OCI-M1 (cell line): Measurements from ENCODE around the gene DNER.
"Not testable (repeated sequence)": the region's sequence is repeated elsewhere in the genome, so short reads cannot be mapped to it uniquely, and the experiment has no call there.

ENCODE experiments used
- DNase-seq: peaks from one replicate; lab custom pipeline; 2025; lab: John Stamatoyannopoulos, UW

The DNER gene

DNA sequence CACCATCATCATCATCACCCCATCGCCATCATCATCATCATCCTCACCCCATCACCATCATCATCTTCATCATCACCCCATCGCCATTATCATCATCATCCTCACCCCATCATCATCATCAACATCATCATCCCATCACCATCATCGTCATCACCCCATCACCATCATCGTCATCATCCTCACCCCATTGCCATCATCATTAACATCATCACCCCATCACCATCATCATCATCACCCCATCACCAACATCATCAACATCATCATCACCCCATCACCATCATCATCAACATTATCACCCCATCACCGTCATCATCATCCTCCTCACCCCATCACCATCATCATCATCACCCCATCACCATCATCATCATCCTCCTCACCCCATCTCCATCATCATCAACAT is 151.0 kb downstream of the DNER start:
- no peak for DNase-seq

DNA sequence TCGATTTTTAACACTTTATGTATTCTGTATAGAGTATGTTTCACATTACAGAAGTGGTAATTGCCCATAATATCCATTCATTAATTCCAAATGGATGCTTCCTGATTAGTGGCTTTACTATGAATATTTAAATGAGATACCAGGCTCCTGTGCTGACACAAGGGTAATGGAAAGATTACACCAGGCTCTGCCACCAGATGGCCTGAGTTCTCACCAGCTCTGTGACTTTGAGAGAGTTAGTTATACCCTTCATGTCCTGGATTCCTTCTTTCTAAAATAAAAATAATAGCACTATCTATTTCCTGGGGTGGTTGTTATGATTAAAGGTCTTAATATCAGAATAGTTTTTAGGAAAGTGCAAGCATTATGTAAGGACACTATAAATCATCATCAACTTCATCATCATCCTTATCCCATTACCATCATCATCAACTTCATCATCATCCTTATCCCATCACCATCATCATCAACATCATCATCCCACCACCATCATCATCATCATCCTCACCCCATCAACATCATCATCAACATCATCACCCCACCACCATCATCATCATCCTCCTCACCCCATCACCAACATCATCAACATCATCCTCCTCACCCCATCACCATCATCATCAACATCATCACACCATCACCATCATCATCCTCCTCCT is 151.8 kb downstream of the DNER start:
- DNase-seq = no peak

- no peak for DNase-seq
Measured at GRCh38 chr2:229559986-229560385, 154.4 kb downstream of the DNER start.

- no peak for DNase-seq
Measured at GRCh38 chr2:229553091-229553490, 161.3 kb downstream of the DNER start.

- DNase-seq = no peak
Measured at GRCh38 chr2:229543176-229543873, 171.0 kb downstream of the DNER start.

GRCh38 chr2:229539628-229540027 is 174.7 kb downstream of the DNER start:
- DNase-seq = no peak

DNA sequence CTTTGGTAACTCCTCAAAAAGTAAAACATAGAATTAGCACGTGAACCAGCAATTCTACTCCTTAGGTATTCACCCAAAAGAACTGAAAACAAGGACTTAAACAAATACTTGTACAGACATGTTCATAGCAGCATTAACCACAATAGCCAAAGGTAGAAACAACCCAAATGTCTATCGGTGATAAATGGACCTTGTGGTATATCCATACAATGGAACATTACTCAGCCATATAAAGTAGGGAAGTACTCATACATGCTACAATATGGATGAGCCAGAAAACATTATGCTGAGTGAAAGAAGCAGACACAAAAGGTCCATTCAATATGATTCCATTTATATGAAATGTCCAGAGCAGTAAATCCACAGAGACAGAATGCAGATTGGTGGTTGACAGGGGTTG is 182.8 kb downstream of the DNER start:
- DNase-seq = no peak

DNA sequence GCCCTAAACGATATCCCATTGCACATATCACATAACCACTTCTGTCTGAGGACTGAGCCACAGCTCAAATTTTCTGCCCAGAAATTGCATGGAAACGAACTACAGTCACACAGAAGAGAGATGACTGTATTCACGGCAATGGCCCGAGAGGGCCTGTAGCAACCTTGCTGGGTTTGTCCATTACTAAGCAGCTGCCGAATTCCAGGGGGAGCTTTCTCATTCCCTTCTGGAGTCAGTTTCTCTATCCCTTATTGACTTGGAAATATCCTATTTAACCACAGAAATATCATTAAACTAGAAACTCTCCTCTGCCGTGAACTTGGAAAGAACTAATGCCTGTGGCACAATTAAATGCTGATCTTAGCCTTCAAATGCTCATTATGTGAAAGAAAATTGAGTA is 183.9 kb downstream of the DNER start:
- no peak for DNase-seq

DNA sequence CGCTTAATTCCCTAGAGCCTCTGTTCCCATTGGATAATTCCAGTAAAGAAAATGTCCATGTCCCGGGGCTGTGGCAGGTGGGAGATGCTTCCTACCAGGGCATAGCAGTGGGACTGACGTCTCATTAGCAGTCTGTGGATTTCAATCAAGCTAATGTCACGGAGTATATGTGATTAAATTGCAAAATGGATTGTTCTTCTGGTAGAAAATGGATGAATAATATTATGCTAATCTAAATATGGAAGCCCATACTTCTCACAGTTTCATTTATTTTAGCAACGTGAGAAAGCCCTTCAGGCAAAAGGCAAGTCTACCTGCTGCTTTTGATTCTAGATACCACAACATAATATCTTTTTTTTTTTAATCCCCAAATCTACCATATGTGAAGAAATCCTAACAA is 185.5 kb downstream of the DNER start:
- DNase-seq = no peak

GRCh38 chr2:229526951-229527350 is 187.4 kb downstream of the DNER start:
- DNase-seq = no peak

DNA sequence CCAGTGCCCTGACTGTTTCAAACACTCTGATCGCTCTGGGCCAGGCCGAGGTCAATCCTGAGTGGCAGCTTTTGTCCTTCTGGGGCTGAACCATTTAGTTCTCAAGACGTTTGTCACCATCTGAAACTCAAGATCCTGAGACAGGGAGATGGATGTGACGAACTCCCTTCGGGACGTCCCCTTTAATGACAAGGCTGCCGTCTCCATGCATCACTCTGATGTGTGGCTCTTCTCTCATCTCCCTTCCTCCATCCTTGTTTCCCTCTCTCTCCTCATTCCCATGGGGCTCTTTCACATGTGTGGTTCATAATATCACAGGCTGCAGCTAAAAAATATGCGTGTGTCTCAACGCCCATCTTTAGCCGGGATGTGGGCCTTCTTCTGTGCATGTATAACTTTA is 189.6 kb downstream of the DNER start:
- DNase-seq = no peak

GRCh38 chr2:229523663-229524062 is 190.7 kb downstream of the DNER start:
- no peak for DNase-seq

GRCh38 chr2:229521576-229521975 is 192.8 kb downstream of the DNER start:
- no peak for DNase-seq

DNA sequence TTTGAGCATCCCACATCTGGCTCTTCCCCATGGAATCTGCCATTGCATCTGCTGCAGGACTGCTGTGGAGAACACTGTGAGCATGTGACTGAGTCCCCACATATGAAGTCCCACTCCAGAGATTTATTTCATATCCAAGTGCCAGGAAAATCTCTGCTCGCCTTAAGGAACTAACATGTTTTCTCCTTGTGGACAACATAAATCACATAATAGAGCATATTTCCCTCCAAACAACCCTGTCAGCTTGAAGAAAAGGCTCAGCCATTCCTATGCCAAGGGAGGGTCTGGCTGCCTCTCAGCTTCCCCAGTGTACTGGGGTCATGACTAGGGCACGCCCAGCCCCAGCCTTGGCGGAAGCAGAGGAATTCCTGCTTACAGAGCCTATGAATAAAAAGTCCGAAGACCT is 193.7 kb downstream of the DNER start:
- DNase-seq = no peak

GRCh38 chr2:229519655-229520430 is 194.5 kb downstream of the DNER start:
- DNase-seq = peak; percentile 28

DNA sequence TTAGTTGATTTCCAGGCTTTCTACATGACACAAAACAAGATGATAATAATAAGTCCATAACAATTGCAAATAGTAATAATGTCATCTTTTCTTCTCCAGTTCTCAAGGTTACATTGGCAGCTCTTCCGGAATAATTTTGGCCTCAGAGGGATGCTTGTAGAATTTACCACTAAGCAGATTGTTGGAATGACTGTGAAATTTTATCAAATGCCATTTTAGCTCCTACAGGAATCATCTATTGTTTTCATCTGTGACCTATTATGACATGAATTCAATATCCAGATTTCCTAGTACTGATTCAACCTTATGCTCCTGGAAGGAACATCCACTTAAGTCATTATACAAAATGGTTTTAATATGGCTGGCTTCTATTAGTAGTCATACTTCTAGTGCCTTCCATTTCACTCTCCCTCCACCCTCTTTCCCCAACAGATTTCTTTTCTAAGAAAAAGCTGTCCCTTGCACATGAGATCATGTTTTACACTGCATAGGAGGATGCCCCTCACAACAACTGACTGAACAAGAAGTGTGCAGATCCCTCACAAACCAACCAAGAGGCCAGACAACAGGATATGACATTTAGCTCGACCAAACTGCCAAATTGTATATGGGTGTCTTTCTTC is 200.0 kb downstream of the DNER start:
- DNase-seq = no peak

DNA sequence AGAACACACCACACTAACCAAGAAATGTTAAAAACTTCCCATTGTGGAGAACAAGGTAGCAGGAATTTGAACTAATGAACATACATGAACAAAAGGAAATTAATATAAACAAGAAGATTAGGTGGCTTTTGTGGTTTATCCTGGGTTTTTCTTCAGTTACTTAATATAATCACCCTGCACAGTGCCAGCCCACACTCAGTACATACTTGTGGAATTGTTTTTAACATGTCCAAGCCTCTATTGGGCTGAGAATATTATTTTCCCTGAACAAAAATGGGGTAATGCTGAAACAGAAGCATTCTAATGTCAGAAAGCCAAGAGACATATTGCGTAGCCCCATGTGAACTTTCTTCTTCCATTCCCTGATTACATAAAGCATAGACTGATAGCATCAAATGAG is 202.8 kb downstream of the DNER start:
- no peak for DNase-seq

- DNase-seq = not testable (repeated sequence)
Measured at GRCh38 chr2:229506699-229507098, 207.7 kb downstream of the DNER start.

- DNase-seq = no peak
Measured at GRCh38 chr2:229501051-229501794, 213.1 kb downstream of the DNER start.

DNA sequence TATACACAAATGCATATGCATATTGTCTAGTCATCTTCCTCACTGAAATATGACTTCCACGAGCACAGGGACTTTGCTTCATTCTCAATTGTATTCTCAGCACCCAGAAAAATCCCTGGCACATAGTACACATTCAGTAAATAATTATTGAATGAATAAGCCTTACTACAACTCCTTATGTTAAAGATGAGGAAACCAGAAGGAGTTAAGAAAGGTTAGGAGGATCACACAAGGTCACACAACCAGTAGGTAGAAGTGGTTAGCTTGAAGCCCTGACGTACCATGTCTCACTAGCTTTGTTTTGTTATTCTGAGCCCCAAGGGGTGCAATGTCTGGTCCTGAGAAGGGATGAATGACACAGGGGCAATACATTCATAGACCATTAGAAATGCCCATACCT is 222.3 kb downstream of the DNER start:
- no peak for DNase-seq

DNA sequence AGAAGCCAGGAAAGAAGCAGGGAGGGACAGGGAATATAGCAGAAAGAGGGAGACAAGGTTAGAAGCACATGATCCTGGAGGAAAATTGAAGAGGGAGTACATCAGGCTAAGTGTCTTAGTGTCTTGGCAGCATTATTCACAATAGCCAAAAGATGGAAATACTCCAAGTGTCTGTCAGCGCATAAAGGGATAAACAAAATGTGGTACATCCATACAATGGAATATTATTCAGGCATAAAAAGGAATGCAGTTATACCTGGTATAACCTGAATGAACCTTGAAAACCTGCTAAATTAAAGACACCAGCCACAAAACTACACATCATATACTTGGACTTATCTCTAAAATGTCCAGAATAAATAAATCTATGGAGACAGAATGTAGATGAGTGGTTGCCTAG is 224.2 kb downstream of the DNER start:
- DNase-seq = no peak

- no peak for DNase-seq
Measured at GRCh38 chr2:229489016-229489415, 225.3 kb downstream of the DNER start.
